Astrocyte (in vitro differentiated cells and primary cell): ENCODE data around the gene PRLHR. TPM values are rescaled to one million over a fixed set of nuclear protein-coding genes. Genes with fewer than 3 reads are reported as not detected.

Source experiments
- DNase-seq: peaks from one replicate; pipeline ENCODE4 v3.0.0-alpha.2; 2010; ENCODE audit warnings: low read depth
- FAIRE-seq: peaks from 2 replicates; lab custom pipeline; 2011; peaks lifted over from hg19 to GRCh38; lab: Jason Lieb, UNC
- H2AFZ ChIP-seq: 2 replicates; pipeline ENCODE4 v1.6.0; 2012; ENCODE audit warnings: low read depth, low read length, inconsistent platforms
- H3K27ac ChIP-seq: 2 replicates; pipeline ENCODE4 v1.5.1; 2011; ENCODE audit warnings: low read depth, low read length, inconsistent platforms
- H3K27me3 ChIP-seq: 2 replicates; pipeline ENCODE4 v1.6.0; 2011; ENCODE audit warnings: low read length, inconsistent platforms; ENCODE audit not compliant: insufficient read depth
- H3K36me3 ChIP-seq: 2 replicates; pipeline ENCODE4 v1.5.1; 2011; ENCODE audit warnings: low read length, inconsistent platforms; ENCODE audit not compliant: insufficient read depth
- H3K4me1 ChIP-seq: 2 replicates; pipeline ENCODE4 v1.5.1; 2011; ENCODE audit warnings: low read length, inconsistent platforms; ENCODE audit not compliant: insufficient read depth
- H3K4me2 ChIP-seq: 2 replicates; pipeline ENCODE4 v1.6.0; 2012; ENCODE audit warnings: low read length, inconsistent platforms
- H3K4me3 ChIP-seq: 2 replicates; pipeline ENCODE4 v1.5.1; 2011; ENCODE audit warnings: low read depth, mild to moderate bottlenecking, low read length, inconsistent platforms; ENCODE audit not compliant: insufficient read depth
- H3K79me2 ChIP-seq: 2 replicates; pipeline ENCODE4 v1.6.0; 2012; ENCODE audit warnings: mild to moderate bottlenecking, low read length, inconsistent platforms; ENCODE audit not compliant: insufficient read depth
- H3K9ac ChIP-seq: 2 replicates; pipeline ENCODE4 v1.6.0; 2012; ENCODE audit warnings: mild to moderate bottlenecking, low read length, inconsistent platforms
- H3K9me3 ChIP-seq: 2 replicates; pipeline ENCODE4 v1.5.1; 2012; ENCODE audit warnings: low read depth, mild to moderate bottlenecking, low read length, inconsistent platforms; ENCODE audit not compliant: insufficient read depth
- H4K20me1 ChIP-seq: 2 replicates; pipeline ENCODE4 v1.6.0; 2012; ENCODE audit warnings: low read length, inconsistent platforms; ENCODE audit not compliant: insufficient read depth
- H3K27ac Mint-ChIP-seq: one replicate; pipeline ENCODE4 v1.8.0; 2021; ENCODE audit warnings: mild to moderate bottlenecking, mixed read lengths; ENCODE audit not compliant: unreplicated experiment
- H3K27me3 Mint-ChIP-seq: one replicate; pipeline ENCODE4 v1.8.0; 2021; ENCODE audit warnings: low read depth, mixed read lengths; ENCODE audit not compliant: unreplicated experiment
- H3K36me3 Mint-ChIP-seq: one replicate; pipeline ENCODE4 v1.8.0; 2021; ENCODE audit warnings: low read depth, mixed read lengths; ENCODE audit not compliant: unreplicated experiment
- H3K4me1 Mint-ChIP-seq: one replicate; pipeline ENCODE4 v1.8.0; 2021; ENCODE audit warnings: low read depth, mixed read lengths; ENCODE audit not compliant: unreplicated experiment
- H3K4me3 Mint-ChIP-seq: one replicate; pipeline ENCODE4 v1.8.0; 2021; ENCODE audit warnings: mild to moderate bottlenecking, moderate library complexity, mixed read lengths; ENCODE audit not compliant: unreplicated experiment
- H3K9me3 Mint-ChIP-seq: one replicate; pipeline ENCODE4 v1.8.0; 2021; ENCODE audit warnings: mild to moderate bottlenecking, mixed read lengths; ENCODE audit not compliant: unreplicated experiment
- CTCF ChIP-seq: IDR thresholded peaks from 2 replicates; pipeline ENCODE4 v1.5.1; 2011; ENCODE audit warnings: low read depth, mild to moderate bottlenecking, inconsistent platforms, low read length, moderate library complexity; ENCODE audit not compliant: insufficient read depth
- EZH2 ChIP-seq: IDR thresholded peaks from 2 replicates; pipeline ENCODE4 v1.6.1; 2012; ENCODE audit warnings: mild to moderate bottlenecking, low read length, inconsistent platforms; ENCODE audit not compliant: insufficient read depth
- total RNA-seq: library from RNA; stranded (reverse); gene quantifications from 2 replicates; pipeline ENCODE4 v1.2.1, GENCODE V29; 2021

The PRLHR gene
- total RNA-seq, 1 donor from 2014 or later = not detected

GRCh38 chr10:118566911-118567310, 28.5 kb downstream of the PRLHR start:
- Histone ChIP-seq H3K27ac (no peak overlapping the region), H2AFZ (no peak overlapping the region), H3K36me3 (no peaks in the 10 kb centered on the region), H3K27me3 (peaks cover 4% of the 10 kb centered on the region), H3K4me2 (no peak overlapping the region), H3K79me2 (no peaks in the 10 kb centered on the region), H4K20me1 (no peaks in the 10 kb centered on the region), H3K4me3 (no peak overlapping the region), H3K9ac (no peak overlapping the region), H3K4me1 (no peaks in the 10 kb centered on the region), H3K9me3 (no peaks in the 10 kb centered on the region)
- Mint-ChIP-seq H3K9me3 (peaks cover 5% of the 10 kb centered on the region), H3K36me3 (no peaks in the 10 kb centered on the region), H3K4me1 (peaks cover 7% of the 10 kb centered on the region), H3K27ac (no peak overlapping the region), H3K27me3 (peaks cover 18% of the 10 kb centered on the region), H3K4me3 (no peak overlapping the region)
- FAIRE-seq = no peak
- DNase-seq = no peak
- TF ChIP-seq EZH2 (no peak), CTCF (no peak)

- Histone ChIP-seq H3K4me2 (no peak overlapping the region), H4K20me1 (no peaks in the 10 kb centered on the region), H3K9me3 (no peaks in the 10 kb centered on the region), H3K4me1 (no peaks in the 10 kb centered on the region), H3K4me3 (no peak overlapping the region), H3K9ac (no peak overlapping the region), H3K79me2 (no peaks in the 10 kb centered on the region), H3K27ac (no peak overlapping the region), H2AFZ (no peak overlapping the region), H3K27me3 (no peaks in the 10 kb centered on the region), H3K36me3 (no peaks in the 10 kb centered on the region)
- peaks cover 5% of the 10 kb centered on the region for H3K9me3 Mint-ChIP-seq
- TF ChIP-seq CTCF = no peak
- TF ChIP-seq EZH2 = no peak
- peaks cover 13% of the 10 kb centered on the region for H3K27me3 Mint-ChIP-seq
- FAIRE-seq (no peak), DNase-seq (no peak)
- H3K4me3 Mint-ChIP-seq = no peak overlapping the region
- peaks cover 7% of the 10 kb centered on the region for H3K4me1 Mint-ChIP-seq
- no peak overlapping the region for H3K27ac Mint-ChIP-seq
- peaks cover 1% of the 10 kb centered on the region for H3K36me3 Mint-ChIP-seq
These were observed 30.0 kb downstream of the PRLHR start for GRCh38 chr10:118565301-118566075.

- Mint-ChIP-seq H3K27ac (no peak overlapping the region), H3K9me3 (peaks cover 7% of the 10 kb centered on the region), H3K4me3 (no peak overlapping the region), H3K36me3 (peaks cover 1% of the 10 kb centered on the region), H3K4me1 (peaks cover 4% of the 10 kb centered on the region), H3K27me3 (peaks cover 13% of the 10 kb centered on the region)
- no peaks in the 10 kb centered on the region for H3K36me3 ChIP-seq
- no peak overlapping the region for H3K9ac ChIP-seq
- no peak overlapping the region for H3K4me2 ChIP-seq
- H3K27ac ChIP-seq = no peak overlapping the region
- no peak overlapping the region for H2AFZ ChIP-seq
- no peaks in the 10 kb centered on the region for H3K9me3 ChIP-seq
- no peaks in the 10 kb centered on the region for H4K20me1 ChIP-seq
- no peaks in the 10 kb centered on the region for H3K27me3 ChIP-seq
- DNase-seq = no peak
- TF ChIP-seq EZH2 (no peak), CTCF (no peak)
- no peak for FAIRE-seq
- no peak overlapping the region for H3K4me3 ChIP-seq
- H3K4me1 ChIP-seq = no peaks in the 10 kb centered on the region
- H3K79me2 ChIP-seq = no peaks in the 10 kb centered on the region
These were observed 30.8 kb downstream of the PRLHR start for GRCh38 chr10:118564652-118565051.
